K562 (cell line): ENCODE data around the gene KCNH8. TPM values are rescaled to one million over a fixed set of nuclear protein-coding genes. Genes with fewer than 3 reads are reported as not detected.

Source experiments
- ATAC-seq: fragments of 200-7000 bp; cut with Tn5 transposase; 3 replicates; pipeline ENCODE4 v1.9.1; 2020; ENCODE audit warnings: moderate library complexity
- BruUV-seq: library from RNA; stranded (reverse); fragments of 400-500 nt; replicated peaks from 2 replicates; lab custom pipeline; 2021; lab: Mats Ljungman, UMichigan
- CTCF ChIA-PET: fragments of 300-600 bp; formaldehyde crosslinking; extraction: SDS; loops from one replicate; lab custom pipeline; 2021; ENCODE audit warnings: low intra/inter-chr PET ratio; lab: Yijun Ruan, JAX
- POLR2A ChIA-PET: fragments of 300-600, 350-650 bp; sonication (Branson Sonifier 250); formaldehyde crosslinking; extraction: SDS; loops from one replicate; lab custom pipeline; 2021; ENCODE audit warnings: antibody characterized with exemption, inconsistent platforms; lab: Yijun Ruan, JAX
- DNase-seq, 4 experiments: peaks; one replicate each; pipeline versions ENCODE4 v3.0.0 to v3.0.0-alpha.2; 2011 to 2018; ENCODE audit warnings: low spot score in 3 of 4, mixed read lengths in 3 of 4; ENCODE audit errors: extremely low read depth in 1 of 4
- FAIRE-seq: peaks from 2 replicates; lab custom pipeline; 2011; peaks lifted over from hg19 to GRCh38; lab: Jason Lieb, UNC
- H2AFZ ChIP-seq: 2 replicates; pipeline ENCODE4 v1.6.0; 2011; ENCODE audit warnings: low read depth, low read length, control low read depth, inconsistent platforms
- H3K27ac ChIP-seq: fragments of 200-600 bp; 3 replicates; pipeline ENCODE4 v1.8.0; 2011; ENCODE audit warnings: low read depth, mild to moderate bottlenecking, control low read depth, inconsistent platforms, low read length, moderate library complexity, mixed read lengths; ENCODE audit errors: extremely low read depth
- H3K27me3 ChIP-seq, 2 experiments: fragments of 300-600 bp in 1 of 2; 2 replicates in 1 of 2; 3 replicates in 1 of 2; pipeline versions ENCODE4 v1.6.0 to v1.8.0; 2011; ENCODE audit warnings: inconsistent platforms in 2 of 2, low read length in 2 of 2, mild to moderate bottlenecking in 1 of 2, mixed read lengths in 1 of 2, moderate library complexity in 1 of 2; ENCODE audit not compliant: control insufficient read depth in 2 of 2, insufficient read depth in 2 of 2
- H3K36me3 ChIP-seq: fragments of 300-600 bp; 3 replicates; pipeline ENCODE4 v1.8.0; 2011; ENCODE audit warnings: mild to moderate bottlenecking, low read length, inconsistent platforms; ENCODE audit not compliant: control insufficient read depth, insufficient read depth
- H3K4me1 ChIP-seq, 2 experiments: fragments of 200-600 bp in 1 of 2; replicated peaks in 1 of 2; 2 replicates in 1 of 2; 3 replicates in 1 of 2; pipeline versions ENCODE4 v1.5.1 to v1.8.0; 2011; ENCODE audit warnings: inconsistent platforms in 2 of 2, low read length in 2 of 2, mild to moderate bottlenecking in 1 of 2, mixed read lengths in 1 of 2, moderate library complexity in 1 of 2; ENCODE audit not compliant: control insufficient read depth in 2 of 2, insufficient read depth in 2 of 2
- H3K4me2 ChIP-seq: 2 replicates; pipeline ENCODE4 v1.6.1; 2011; ENCODE audit warnings: low read length, control low read depth, inconsistent platforms, mixed read lengths; ENCODE audit not compliant: insufficient read depth
- H3K4me3 ChIP-seq: fragments of 200-600 bp; sonication (generic), shearing (Covaris generic); 2 replicates; pipeline ENCODE4 v1.5.1; 2016; ENCODE audit warnings: control low read depth, inconsistent platforms
- H3K79me2 ChIP-seq: fragments of 200-600 bp; 3 replicates; pipeline ENCODE4 v1.8.0; 2011; ENCODE audit warnings: low read length, inconsistent platforms; ENCODE audit not compliant: control insufficient read depth, insufficient read depth
- H3K9ac ChIP-seq, 2 experiments: 2 replicates each; pipeline versions ENCODE4 v1.6.0 to v1.6.1; 2011; ENCODE audit warnings: low read depth in 2 of 2, low read length in 2 of 2, control low read depth in 1 of 2, inconsistent platforms in 1 of 2, mild to moderate bottlenecking in 1 of 2, mixed read lengths in 1 of 2; ENCODE audit not compliant: insufficient read depth in 1 of 2
- H3K9me1 ChIP-seq: one replicate; pipeline ENCODE4 v1.6.0; 2011; ENCODE audit warnings: inconsistent platforms, mild to moderate bottlenecking, low read length, moderate library complexity; ENCODE audit not compliant: control insufficient read depth, insufficient read depth
- H3K9me3 ChIP-seq: replicated peaks from 2 replicates; pipeline ENCODE4 v1.5.1; 2011; ENCODE audit warnings: low read depth, low read length, inconsistent platforms; ENCODE audit not compliant: control insufficient read depth, insufficient read depth
- H4K20me1 ChIP-seq: replicated peaks from 2 replicates; pipeline ENCODE4 v1.6.1; 2011; ENCODE audit warnings: low read length, inconsistent platforms, mixed read lengths; ENCODE audit not compliant: control insufficient read depth, insufficient read depth
- ARID3A ChIP-seq: IDR thresholded peaks from 2 replicates; pipeline ENCODE4 v1.6.1; 2012; ENCODE audit warnings: low read depth, low read length, improper control_type of control experiment, borderline replicate concordance
- ARID3B ChIP-seq: fragments of 250-450 bp; sonication (Bioruptor Pico); IDR thresholded peaks from 2 replicates; pipeline ENCODE4 v1.4.0; 2020; ENCODE audit warnings: borderline replicate concordance
- CHD4 ChIP-seq: fragments of 200-600 bp; sonication (generic); IDR thresholded peaks from 3 replicates; pipeline ENCODE4 v1.6.1; 2012; ENCODE audit warnings: low read depth, mild to moderate bottlenecking, mixed read lengths, low read length, inconsistent platforms; ENCODE audit not compliant: insufficient read depth, insufficient replicate concordance, poor library complexity, severe bottlenecking
- CTBP1 ChIP-seq: fragments of 450-650 bp; IDR thresholded peaks from 2 replicates; pipeline ENCODE4 v1.6.1; 2016; ENCODE audit warnings: borderline replicate concordance
- E2F4 ChIP-seq: sonication (generic); formaldehyde crosslinking; IDR thresholded peaks from 2 replicates; pipeline ENCODE4 v1.8.0; 2022; ENCODE audit warnings: mild to moderate bottlenecking, low read depth, missing genetic modification reagents
- HEY1 ChIP-seq: fragments of 250-450 bp; sonication (Bioruptor Pico); IDR thresholded peaks from 2 replicates; pipeline ENCODE4 v1.5.0; 2020; ENCODE audit warnings: mild to moderate bottlenecking, moderate library complexity, borderline replicate concordance
- ILF3 ChIP-seq: fragments of 450-650 bp; IDR thresholded peaks from 2 replicates; pipeline ENCODE4 v1.6.1; 2018; ENCODE audit warnings: antibody characterized with exemption, mild to moderate bottlenecking, moderate library complexity, borderline replicate concordance
- STAG1 ChIP-seq: sonication (generic); formaldehyde crosslinking; IDR thresholded peaks from 2 replicates; pipeline ENCODE4 v1.5.0; 2020; ENCODE audit warnings: missing genetic modification reagents, borderline replicate concordance
- WGBS: fragments of 100-300 bp; shearing (Covaris generic); methylation state at CpG from one replicate; pipeline ENCODE4 v1.1.6; 2016; ENCODE audit warnings: low coverage, mixed read lengths; ENCODE audit not compliant: insufficient coverage; ENCODE audit errors: missing lambda C conversion rate; 5-methylcytosine and 5-hydroxymethylcytosine counted together
- in situ Hi-C: fragments of 300-500 bp; cut with MboI; formaldehyde crosslinking; loops from 4 replicates; pipeline ENCODE4 v1.15.0; 2018; ENCODE audit warnings: inconsistent platforms, mixed read lengths
- intact Hi-C: fragments of 100-400 bp; cut with micrococcal nuclease; formaldehyde crosslinking; loops from 2 replicates; pipeline ENCODE4 v1.14.2; 2022
- polyA plus RNA-seq, 8 experiments: library from polyadenylated mRNA; depleted of rRNA in 4 of 8; stranded (reverse) in 5 of 8; unstranded in 3 of 8; fragments of >200 nt; fragmentation: Nextera tagmentation in 2 of 8; fragmentation: Illumina TruSeq in 1 of 8; extraction: Ambion mirVana in 2 of 8; extraction: Trizol in 1 of 8; gene quantifications; 2 replicates each; pipeline versions ENCODE4 v1.2.1 to v1.2.3, GENCODE V29; 2011 to 2014; ENCODE audit warnings: inconsistent platforms in 1 of 8, missing spikeins in 1 of 8
- total RNA-seq, 7 experiments: library from RNA; depleted of rRNA in 6 of 7; stranded (reverse); fragments of >200 nt in 6 of 7; fragmentation: Illumina TruSeq in 2 of 7; extraction: Trizol in 2 of 7; gene quantifications; 2 replicates each; pipeline versions ENCODE4 v1.2.1 to v1.2.3, GENCODE V29; 2011 to 2021; ENCODE audit warnings: low replicate concordance in 1 of 7
- TF ChIP-seq, protein P1 (sequence below): sonication (generic); formaldehyde crosslinking; IDR thresholded peaks from 2 replicates; pipeline ENCODE4 v1.8.0; 2023; ENCODE audit warnings: mild to moderate bottlenecking, missing genetic modification reagents
- TF ChIP-seq, protein P2 (sequence below): fragments of 450-650 bp; IDR thresholded peaks from 2 replicates; pipeline ENCODE4 v1.6.1; 2017; ENCODE audit warnings: antibody characterized with exemption

KCNH8 gene
- total and polyA plus RNA-seq, 9 of the 15 experiments (the other 6 are each of a cell fraction or from before 2014, with no cell fraction given) = 0.02 to 0.08 (median 0.04) TPM; not detected in 6

DNA sequence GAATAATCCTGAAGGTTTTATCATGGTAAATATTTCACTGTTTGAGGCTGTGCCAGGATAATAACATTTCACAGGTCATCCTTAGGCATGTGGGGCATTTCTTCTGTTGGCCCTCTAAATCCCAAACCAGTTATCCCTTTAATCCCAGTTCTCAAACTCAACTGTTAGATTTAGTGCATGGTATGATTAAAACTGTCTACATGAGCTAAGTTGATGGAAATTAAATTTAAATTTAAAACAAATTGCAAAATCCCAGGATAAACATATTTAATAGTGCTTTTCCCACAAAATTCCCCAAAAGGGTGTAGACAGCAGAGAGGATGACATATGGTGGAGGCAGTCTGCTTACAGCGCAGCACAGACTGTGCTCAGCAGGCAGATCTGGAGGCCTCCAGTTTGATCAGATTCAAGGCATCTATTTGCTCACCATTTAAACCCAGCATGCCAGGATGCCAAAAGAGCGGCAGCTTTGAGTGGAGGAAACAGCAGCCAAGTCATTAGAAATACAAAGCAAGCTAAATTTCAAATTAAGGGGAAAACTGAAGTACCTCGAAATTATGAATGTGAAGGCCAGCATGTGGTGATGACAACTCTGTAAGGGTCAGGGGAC is 325.8 kb downstream of the KCNH8 start:
- 0% methylated on average over 3 of the region's 3 CpGs for WGBS
- ChIA-PET CTCF (no interaction called here), POLR2A (no interaction called here)
- Histone ChIP-seq H3K4me1 (no peaks in the 10 kb centered on the region), H3K27ac (no peak overlapping the region), H2AFZ (no peak overlapping the region), H3K36me3 (no peaks in the 10 kb centered on the region), H3K9me1 (no peaks in the 10 kb centered on the region), H4K20me1 (no peaks in the 10 kb centered on the region), H3K79me2 (no peaks in the 10 kb centered on the region), H3K9me3 (no peaks in the 10 kb centered on the region), H3K9ac (no peak overlapping the region), H3K27me3 (no peaks in the 10 kb centered on the region), H3K4me2 (no peak overlapping the region), H3K4me3 (no peak overlapping the region)
- intact Hi-C loops = no loop called here
- in situ Hi-C loops = no loop called here
- DNase-seq = no peak
- no peak for FAIRE-seq
- no peak for ATAC-seq
- no TSS peak for BruUV-seq
- TF ChIP-seq ARID3B (CRISPR knock-in tag) = no peak
- TF ChIP-seq ARID3A = no peak
- no peak for TF ChIP-seq E2F4 (CRISPR knock-in tag)
- no peak for TF ChIP-seq CTBP1
- TF ChIP-seq, protein P1, sequence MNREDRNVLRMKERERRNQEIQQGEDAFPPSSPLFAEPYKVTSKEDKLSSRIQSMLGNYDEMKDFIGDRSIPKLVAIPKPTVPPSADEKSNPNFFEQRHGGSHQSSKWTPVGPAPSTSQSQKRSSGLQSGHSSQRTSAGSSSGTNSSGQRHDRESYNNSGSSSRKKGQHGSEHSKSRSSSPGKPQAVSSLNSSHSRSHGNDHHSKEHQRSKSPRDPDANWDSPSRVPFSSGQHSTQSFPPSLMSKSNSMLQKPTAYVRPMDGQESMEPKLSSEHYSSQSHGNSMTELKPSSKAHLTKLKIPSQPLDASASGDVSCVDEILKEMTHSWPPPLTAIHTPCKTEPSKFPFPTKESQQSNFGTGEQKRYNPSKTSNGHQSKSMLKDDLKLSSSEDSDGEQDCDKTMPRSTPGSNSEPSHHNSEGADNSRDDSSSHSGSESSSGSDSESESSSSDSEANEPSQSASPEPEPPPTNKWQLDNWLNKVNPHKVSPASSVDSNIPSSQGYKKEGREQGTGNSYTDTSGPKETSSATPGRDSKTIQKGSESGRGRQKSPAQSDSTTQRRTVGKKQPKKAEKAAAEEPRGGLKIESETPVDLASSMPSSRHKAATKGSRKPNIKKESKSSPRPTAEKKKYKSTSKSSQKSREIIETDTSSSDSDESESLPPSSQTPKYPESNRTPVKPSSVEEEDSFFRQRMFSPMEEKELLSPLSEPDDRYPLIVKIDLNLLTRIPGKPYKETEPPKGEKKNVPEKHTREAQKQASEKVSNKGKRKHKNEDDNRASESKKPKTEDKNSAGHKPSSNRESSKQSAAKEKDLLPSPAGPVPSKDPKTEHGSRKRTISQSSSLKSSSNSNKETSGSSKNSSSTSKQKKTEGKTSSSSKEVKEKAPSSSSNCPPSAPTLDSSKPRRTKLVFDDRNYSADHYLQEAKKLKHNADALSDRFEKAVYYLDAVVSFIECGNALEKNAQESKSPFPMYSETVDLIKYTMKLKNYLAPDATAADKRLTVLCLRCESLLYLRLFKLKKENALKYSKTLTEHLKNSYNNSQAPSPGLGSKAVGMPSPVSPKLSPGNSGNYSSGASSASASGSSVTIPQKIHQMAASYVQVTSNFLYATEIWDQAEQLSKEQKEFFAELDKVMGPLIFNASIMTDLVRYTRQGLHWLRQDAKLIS (CRISPR knock-in tag) = no peak
- no peak for TF ChIP-seq STAG1 (CRISPR knock-in tag)
- TF ChIP-seq CHD4 = no peak
- TF ChIP-seq, protein P2, sequence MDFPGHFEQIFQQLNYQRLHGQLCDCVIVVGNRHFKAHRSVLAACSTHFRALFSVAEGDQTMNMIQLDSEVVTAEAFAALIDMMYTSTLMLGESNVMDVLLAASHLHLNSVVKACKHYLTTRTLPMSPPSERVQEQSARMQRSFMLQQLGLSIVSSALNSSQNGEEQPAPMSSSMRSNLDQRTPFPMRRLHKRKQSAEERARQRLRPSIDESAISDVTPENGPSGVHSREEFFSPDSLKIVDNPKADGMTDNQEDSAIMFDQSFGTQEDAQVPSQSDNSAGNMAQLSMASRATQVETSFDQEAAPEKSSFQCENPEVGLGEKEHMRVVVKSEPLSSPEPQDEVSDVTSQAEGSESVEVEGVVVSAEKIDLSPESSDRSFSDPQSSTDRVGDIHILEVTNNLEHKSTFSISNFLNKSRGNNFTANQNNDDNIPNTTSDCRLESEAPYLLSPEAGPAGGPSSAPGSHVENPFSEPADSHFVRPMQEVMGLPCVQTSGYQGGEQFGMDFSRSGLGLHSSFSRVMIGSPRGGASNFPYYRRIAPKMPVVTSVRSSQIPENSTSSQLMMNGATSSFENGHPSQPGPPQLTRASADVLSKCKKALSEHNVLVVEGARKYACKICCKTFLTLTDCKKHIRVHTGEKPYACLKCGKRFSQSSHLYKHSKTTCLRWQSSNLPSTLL = no peak
- TF ChIP-seq HEY1 = no peak
- no peak for TF ChIP-seq ILF3
